ENCODE results near the gene MYL7. TPM values are rescaled to one million over a fixed set of nuclear protein-coding genes. Genes with fewer than 3 reads are reported as not detected.
"Not testable (repeated sequence)": the region's sequence is repeated elsewhere in the genome, so short reads cannot be mapped to it uniquely, and the experiment has no call there.

Gene MYL7
- polyA plus RNA-seq, 3 donors: not detected

GRCh38 chr7:44172352-44172751 lies 31.2 kb upstream of the MYL7 start:
- intact Hi-C loops (cut with micrococcal nuclease): no loop called here
- Mint-ChIP-seq H3K4me3 (no peak overlapping the region), H3K27ac (no peak overlapping the region), H3K36me3 (no peaks in the 10 kb centered on the region), H3K4me1 (peaks cover 3% of the 10 kb centered on the region), H3K27me3 (ENCODE audit: low read depth in 3 of 3) (peaks cover 0 to 6% (median 0%) of the 10 kb centered on the region in 3 donors), H3K9me3 (peaks cover 5 to 13% (median 10%) of the 10 kb centered on the region in 7 donors)
- no peak overlapping the region for H2AFZ ChIP-seq (ENCODE audit: insufficient read depth, low read depth, low read length, poor library complexity, severe bottlenecking)
- no peak overlapping the region for H3K4me2 ChIP-seq (replicated peaks; ENCODE audit: extremely low read depth, low read length, poor library complexity, severe bottlenecking)
- H4K20me1 ChIP-seq (ENCODE audit: insufficient read depth, low read length): no peaks in the 10 kb centered on the region
- H3K4me1 ChIP-seq (ENCODE audit: control insufficient read depth in 1 of 2, insufficient read depth in 2 of 2, low read length in 2 of 2): no peaks in the 10 kb centered on the region
- TF ChIP-seq, protein P1, sequence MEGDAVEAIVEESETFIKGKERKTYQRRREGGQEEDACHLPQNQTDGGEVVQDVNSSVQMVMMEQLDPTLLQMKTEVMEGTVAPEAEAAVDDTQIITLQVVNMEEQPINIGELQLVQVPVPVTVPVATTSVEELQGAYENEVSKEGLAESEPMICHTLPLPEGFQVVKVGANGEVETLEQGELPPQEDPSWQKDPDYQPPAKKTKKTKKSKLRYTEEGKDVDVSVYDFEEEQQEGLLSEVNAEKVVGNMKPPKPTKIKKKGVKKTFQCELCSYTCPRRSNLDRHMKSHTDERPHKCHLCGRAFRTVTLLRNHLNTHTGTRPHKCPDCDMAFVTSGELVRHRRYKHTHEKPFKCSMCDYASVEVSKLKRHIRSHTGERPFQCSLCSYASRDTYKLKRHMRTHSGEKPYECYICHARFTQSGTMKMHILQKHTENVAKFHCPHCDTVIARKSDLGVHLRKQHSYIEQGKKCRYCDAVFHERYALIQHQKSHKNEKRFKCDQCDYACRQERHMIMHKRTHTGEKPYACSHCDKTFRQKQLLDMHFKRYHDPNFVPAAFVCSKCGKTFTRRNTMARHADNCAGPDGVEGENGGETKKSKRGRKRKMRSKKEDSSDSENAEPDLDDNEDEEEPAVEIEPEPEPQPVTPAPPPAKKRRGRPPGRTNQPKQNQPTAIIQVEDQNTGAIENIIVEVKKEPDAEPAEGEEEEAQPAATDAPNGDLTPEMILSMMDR (IDR thresholded peaks at IDR 0.05): no peak
- no peaks in the 10 kb centered on the region for H3K79me2 ChIP-seq (ENCODE audit: insufficient read depth, low read length)
- H3K27ac ChIP-seq (ENCODE audit: low read depth in 1 of 2, low read length in 2 of 2): no peak overlapping the region
- peaks cover 0 to 12% of the 10 kb centered on the region in 2 donors for H3K9me3 ChIP-seq (replicated peaks in 1 of 2; ENCODE audit: control insufficient read depth in 1 of 2, insufficient read depth in 1 of 2, low read length in 2 of 2)
- DNase-seq: no peak
- no peaks in the 10 kb centered on the region for H3K27me3 ChIP-seq (ENCODE audit: control insufficient read depth in 2 of 2, insufficient read depth in 2 of 2, low read length in 2 of 2)
- H3K4me3 ChIP-seq (replicated peaks in 1 of 3; ENCODE audit: low read depth in 2 of 3, low read length in 3 of 3): no peak overlapping the region
- no peak overlapping the region for H3K9ac ChIP-seq (ENCODE audit: insufficient read depth, low read length, poor library complexity, severe bottlenecking)
- H3K36me3 ChIP-seq (replicated peaks in 1 of 2; ENCODE audit: control insufficient read depth in 1 of 2, insufficient read depth in 2 of 2, low read length in 2 of 2): no peaks in the 10 kb centered on the region

- H3K4me1 Mint-ChIP-seq; H3K4me1 ChIP-seq (ENCODE audit: control insufficient read depth in 1 of 2, insufficient read depth in 2 of 2, low read length in 2 of 2); H3K36me3 ChIP-seq (replicated peaks in 1 of 2; ENCODE audit: control insufficient read depth in 1 of 2, insufficient read depth in 2 of 2, low read length in 2 of 2); H3K4me2 ChIP-seq (replicated peaks; ENCODE audit: extremely low read depth, low read length, poor library complexity, severe bottlenecking); DNase-seq; H3K36me3 Mint-ChIP-seq; H3K4me3 Mint-ChIP-seq; H3K27ac ChIP-seq (ENCODE audit: low read depth in 1 of 2, low read length in 2 of 2); H3K27me3 ChIP-seq (ENCODE audit: control insufficient read depth in 2 of 2, insufficient read depth in 2 of 2, low read length in 2 of 2); intact Hi-C loops (cut with micrococcal nuclease); H3K79me2 ChIP-seq (ENCODE audit: insufficient read depth, low read length); H3K9ac ChIP-seq (ENCODE audit: insufficient read depth, low read length, poor library complexity, severe bottlenecking); H3K27ac Mint-ChIP-seq; H3K4me3 ChIP-seq (replicated peaks in 1 of 3; ENCODE audit: low read depth in 2 of 3, low read length in 3 of 3); H3K27me3 Mint-ChIP-seq (ENCODE audit: low read depth in 3 of 3); H4K20me1 ChIP-seq (ENCODE audit: insufficient read depth, low read length); H2AFZ ChIP-seq (ENCODE audit: insufficient read depth, low read depth, low read length, poor library complexity, severe bottlenecking): not testable (repeated sequence)
- peaks cover 0 to 12% of the 10 kb centered on the region in 2 donors for H3K9me3 ChIP-seq (replicated peaks in 1 of 2; ENCODE audit: control insufficient read depth in 1 of 2, insufficient read depth in 1 of 2, low read length in 2 of 2)
- 86% methylated on average over 3 of the region's 9 CpGs for WGBS (ENCODE audit: insufficient coverage)
- peaks cover 5 to 13% (median 10%) of the 10 kb centered on the region in 7 donors for H3K9me3 Mint-ChIP-seq
These were observed 30.8 kb upstream of the MYL7 start for GRCh38 chr7:44171901-44172300.
